GM12872 (cell line): Measurements from ENCODE around the gene PRADC1.
A peak's percentile ranks its signal among the peaks of the same experiment; 100 is the strongest.

Source experiments
- TF ChIP-seq, protein P1 (sequence below): IDR thresholded peaks from 3 replicates; pipeline ENCODE4 v1.5.1; 2011; ENCODE audit warnings: low read depth, mild to moderate bottlenecking, low read length, moderate library complexity; ENCODE audit not compliant: insufficient read depth

PRADC1 gene

GRCh38 chr2:73212448-73213176 lies 20.4 kb downstream of the PRADC1 start:
- TF ChIP-seq, protein P1, sequence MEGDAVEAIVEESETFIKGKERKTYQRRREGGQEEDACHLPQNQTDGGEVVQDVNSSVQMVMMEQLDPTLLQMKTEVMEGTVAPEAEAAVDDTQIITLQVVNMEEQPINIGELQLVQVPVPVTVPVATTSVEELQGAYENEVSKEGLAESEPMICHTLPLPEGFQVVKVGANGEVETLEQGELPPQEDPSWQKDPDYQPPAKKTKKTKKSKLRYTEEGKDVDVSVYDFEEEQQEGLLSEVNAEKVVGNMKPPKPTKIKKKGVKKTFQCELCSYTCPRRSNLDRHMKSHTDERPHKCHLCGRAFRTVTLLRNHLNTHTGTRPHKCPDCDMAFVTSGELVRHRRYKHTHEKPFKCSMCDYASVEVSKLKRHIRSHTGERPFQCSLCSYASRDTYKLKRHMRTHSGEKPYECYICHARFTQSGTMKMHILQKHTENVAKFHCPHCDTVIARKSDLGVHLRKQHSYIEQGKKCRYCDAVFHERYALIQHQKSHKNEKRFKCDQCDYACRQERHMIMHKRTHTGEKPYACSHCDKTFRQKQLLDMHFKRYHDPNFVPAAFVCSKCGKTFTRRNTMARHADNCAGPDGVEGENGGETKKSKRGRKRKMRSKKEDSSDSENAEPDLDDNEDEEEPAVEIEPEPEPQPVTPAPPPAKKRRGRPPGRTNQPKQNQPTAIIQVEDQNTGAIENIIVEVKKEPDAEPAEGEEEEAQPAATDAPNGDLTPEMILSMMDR: peak; percentile 98

DNA sequence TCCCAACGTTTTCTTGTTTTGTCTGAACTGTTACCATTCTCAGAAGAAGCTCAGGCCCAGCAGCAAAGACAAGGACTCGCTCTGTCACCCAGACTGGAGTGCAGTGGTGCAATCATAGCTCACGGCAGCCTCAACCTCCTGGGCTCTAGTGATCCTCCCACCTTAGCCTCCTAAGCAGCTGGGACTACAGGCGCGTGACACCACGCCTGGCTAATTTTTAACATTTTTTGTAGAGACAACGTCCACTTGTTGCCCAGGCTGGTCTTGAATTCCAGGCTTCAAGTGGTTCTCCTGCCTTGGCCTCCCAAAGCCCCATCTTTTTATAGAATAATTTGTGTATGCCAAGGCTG lies 21.0 kb downstream of the PRADC1 start:
- TF ChIP-seq, protein P1: no peak

- TF ChIP-seq, protein P1: no peak
Measured at GRCh38 chr2:73210696-73211095, 22.3 kb downstream of the PRADC1 start.

DNA sequence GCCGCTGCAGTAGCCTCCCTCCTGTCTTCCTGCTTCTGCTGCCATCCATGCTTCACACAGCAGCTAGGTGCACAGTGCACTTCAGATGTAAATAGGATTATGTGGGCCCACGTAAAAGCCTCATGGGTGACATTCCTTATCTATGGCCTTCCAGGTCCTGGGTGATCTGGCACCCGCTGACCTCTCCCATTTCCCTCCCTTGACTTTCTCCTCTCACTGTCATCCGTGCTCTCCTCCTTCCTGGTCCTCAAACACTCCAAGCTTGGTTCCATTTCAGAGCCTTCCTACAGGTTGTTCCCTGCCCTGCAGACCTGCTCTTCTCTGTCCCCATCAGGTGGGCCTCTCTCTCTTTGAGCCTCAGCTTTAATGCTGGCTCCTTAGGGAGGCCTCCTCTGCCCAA lies 23.0 kb downstream of the PRADC1 start:
- TF ChIP-seq, protein P1: no peak

DNA sequence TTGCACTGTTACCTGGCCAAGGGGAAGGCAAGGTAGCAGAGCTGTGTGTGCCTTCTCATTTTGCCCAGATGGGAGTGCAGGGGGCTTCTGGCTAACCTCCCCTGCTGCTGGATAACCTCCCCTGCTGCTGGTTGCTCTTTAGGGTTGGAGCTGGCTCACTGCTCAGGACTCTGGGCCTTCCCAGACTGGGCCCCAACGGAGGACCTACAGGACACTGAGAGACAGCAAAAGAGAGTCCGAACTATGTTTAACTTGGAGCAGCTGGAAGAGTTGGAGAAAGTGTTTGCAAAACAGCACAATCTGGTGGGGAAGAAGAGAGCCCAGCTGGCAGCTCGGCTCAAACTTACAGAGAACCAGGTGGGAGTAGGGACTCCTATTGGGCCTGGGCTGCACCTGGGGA lies 24.8 kb downstream of the PRADC1 start:
- TF ChIP-seq, protein P1: no peak

DNA sequence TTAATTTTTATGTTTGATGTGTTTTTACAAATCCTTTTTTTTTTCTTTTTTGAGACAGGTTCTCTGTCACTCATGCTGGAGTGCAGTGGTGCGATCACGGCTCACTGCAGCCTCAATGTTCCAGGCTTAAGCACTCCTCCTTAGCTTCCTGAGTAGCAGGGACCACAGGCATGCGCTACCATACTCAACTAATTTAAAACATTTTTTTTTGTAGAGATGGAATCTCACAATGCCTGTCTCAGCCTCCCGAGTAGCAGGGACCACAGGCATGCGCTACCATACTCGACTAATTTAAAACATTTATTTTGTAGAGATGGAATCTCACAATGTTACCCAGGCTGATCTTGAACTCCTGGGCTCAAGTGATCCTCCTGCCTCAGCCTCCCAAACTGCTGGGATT lies 27.4 kb downstream of the PRADC1 start:
- TF ChIP-seq, protein P1: no peak

DNA sequence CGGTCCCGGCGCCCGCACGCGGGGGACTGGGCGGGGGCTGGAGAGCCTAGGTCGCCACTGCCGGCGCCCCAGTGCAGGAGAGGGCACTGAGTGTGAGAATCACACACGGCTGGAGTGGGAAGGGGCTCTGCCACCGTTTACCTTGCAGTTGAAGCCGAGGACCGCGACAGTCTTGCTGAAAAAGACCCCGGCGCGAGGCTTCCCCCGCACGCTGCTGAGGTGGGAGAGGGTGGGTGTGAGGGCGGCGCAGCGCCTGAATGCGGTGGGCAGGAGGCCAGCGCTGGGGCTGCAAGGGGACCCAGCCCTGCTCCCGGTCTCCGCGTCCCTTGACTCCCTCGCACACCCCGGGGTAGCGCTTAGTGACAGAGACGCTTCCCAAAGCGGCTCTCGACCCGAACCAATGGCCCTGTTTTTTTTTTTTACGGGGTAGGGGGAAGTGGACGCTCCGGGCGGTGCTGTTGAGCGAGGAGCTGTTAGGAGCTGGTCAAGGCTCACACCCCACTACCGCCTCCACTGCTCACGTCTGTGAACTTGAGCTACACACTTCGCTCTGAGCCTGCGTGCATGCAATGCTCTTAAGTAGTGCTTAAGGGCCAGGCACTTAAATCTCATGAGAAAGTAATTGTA lies 29.9 kb downstream of the PRADC1 start:
- TF ChIP-seq, protein P1: no peak
